Esophagus squamous epithelium (tissue), 5 donors: Measurements from ENCODE around the gene SLN. TPM values are rescaled to one million over a fixed set of nuclear protein-coding genes. Genes with fewer than 3 reads are reported as not detected.

Experiments
- DNase-seq: peaks from one replicate; lab custom pipeline; 2025; lab: John Stamatoyannopoulos, UW
- H3K27ac ChIP-seq, 4 donors: fragments of 200-600 bp; sonication (generic); one replicate each; pipeline ENCODE4 v1.5.1; 2016 to 2019; ENCODE audit warnings: mild to moderate bottlenecking in 1 of 4
- H3K27me3 ChIP-seq, 4 donors: fragments of 200-600 bp; sonication (generic); 1 replicate in 3 of 4; 2 replicates in 1 of 4; pipeline versions ENCODE4 v1.5.1 to v1.6.0; 2017 to 2021; ENCODE audit warnings: antibody characterized with exemption in 1 of 4
- H3K36me3 ChIP-seq, 3 donors: fragments of 200-600 bp; sonication (generic); one replicate each; pipeline ENCODE4 v1.5.1; 2016 to 2019
- H3K4me1 ChIP-seq, 3 donors: fragments of 200-600 bp; sonication (generic); one replicate each; pipeline ENCODE4 v1.5.1; 2017 to 2019
- H3K4me3 ChIP-seq, 4 donors: fragments of 200-600 bp; sonication (generic); 1 replicate in 3 of 4; 2 replicates in 1 of 4; pipeline ENCODE4 v1.5.1; 2016 to 2019; ENCODE audit warnings: mild to moderate bottlenecking in 2 of 4, moderate library complexity in 1 of 4
- H3K9me3 ChIP-seq, 3 donors: fragments of 200-600 bp; sonication (generic); one replicate each; pipeline ENCODE4 v1.5.1; 2016 to 2019
- POLR2A ChIP-seq, 4 donors: fragments of 450-650 bp; IDR thresholded peaks; one replicate each; pipeline ENCODE4 v1.6.1; 2017; ENCODE audit warnings: antibody characterized with exemption in 4 of 4, mild to moderate bottlenecking in 4 of 4, moderate library complexity in 3 of 4
- WGBS, 2 donors: methylation state at CpG; one replicate each; pipeline ENCODE4 v1.1.5; 2018; 5-methylcytosine and 5-hydroxymethylcytosine counted together
- intact Hi-C: fragments of 100-400 bp; cut with DNase I; formaldehyde crosslinking; loops from one replicate; pipeline ENCODE4 v1.15.0; 2022
- total RNA-seq, 4 donors: library from RNA; depleted of rRNA; stranded (reverse); fragments of >200 nt; gene quantifications; one replicate each; pipeline ENCODE4 v1.1.0, GENCODE V29; 2016
- TF ChIP-seq, protein P1 (sequence below), 6 experiments: fragments of 450-650 bp in 4 of 6; fragments of 200-600 bp in 2 of 6; sonication (generic) in 2 of 6; IDR thresholded peaks; one replicate each; pipeline ENCODE4 v1.5.1; 2016 to 2019; ENCODE audit warnings: antibody characterized with exemption in 6 of 6, mild to moderate bottlenecking in 4 of 6, moderate library complexity in 4 of 6
- donor health status: DM: yes; HTN: yes; CAD: no.

The SLN gene
- total RNA-seq, 4 donors from 2014 or later, result not detected

DNA sequence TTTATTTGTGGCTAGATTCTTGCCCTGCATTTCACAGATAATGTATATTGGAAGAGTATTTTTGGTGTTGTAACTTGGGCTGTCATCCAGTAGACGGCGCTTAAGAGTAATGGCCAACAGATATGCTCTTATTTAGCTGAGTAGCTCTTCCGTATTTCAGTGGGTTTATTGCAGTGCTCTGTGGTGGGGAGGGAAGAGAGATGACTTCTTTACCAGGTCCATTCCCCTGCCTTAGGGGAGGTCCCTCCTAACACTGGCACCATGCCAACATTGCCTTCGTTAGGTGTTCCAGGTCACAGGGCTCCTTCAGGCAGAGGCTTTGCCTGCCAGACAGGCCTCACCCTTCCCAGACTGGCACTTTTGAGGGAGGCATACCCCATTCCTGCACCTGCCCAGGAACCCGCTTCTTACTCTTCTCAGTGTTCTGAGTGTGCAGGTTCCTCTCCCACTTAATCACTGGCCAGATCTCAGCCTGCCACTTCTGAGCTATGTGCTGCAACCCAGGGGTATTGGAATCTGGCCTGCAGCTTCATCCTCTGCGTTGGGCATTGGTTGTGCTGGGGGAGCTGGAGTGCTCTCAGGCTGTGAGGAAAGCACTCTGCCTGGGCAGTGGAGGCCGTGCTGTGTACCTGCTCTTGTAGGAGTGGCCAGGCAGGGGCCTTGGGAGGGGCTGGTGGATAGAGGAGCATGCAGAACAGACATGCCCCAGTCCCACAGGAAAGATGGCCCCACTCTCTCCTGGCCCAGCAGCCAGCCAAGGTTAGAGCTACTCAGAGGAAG, 29.4 kb upstream of the SLN start:
- H3K9me3 ChIP-seq, result no peaks in the 10 kb centered on the region
- DNase-seq, result no peak
- H3K27me3 ChIP-seq, result peaks cover 0 to 6% (median 0%) of the 10 kb centered on the region in 4 donors
- H3K36me3 ChIP-seq, result no peaks in the 10 kb centered on the region
- no peaks in the 10 kb centered on the region for H3K4me1 ChIP-seq
- intact Hi-C loops, result no loop called here
- WGBS, 2 donors, result 32 to 46% methylated on average over 5 to 6 of the region's 7 CpGs
- no peak for TF ChIP-seq POLR2A (IDR thresholded peaks at IDR 0.05)
- TF ChIP-seq, protein P1, sequence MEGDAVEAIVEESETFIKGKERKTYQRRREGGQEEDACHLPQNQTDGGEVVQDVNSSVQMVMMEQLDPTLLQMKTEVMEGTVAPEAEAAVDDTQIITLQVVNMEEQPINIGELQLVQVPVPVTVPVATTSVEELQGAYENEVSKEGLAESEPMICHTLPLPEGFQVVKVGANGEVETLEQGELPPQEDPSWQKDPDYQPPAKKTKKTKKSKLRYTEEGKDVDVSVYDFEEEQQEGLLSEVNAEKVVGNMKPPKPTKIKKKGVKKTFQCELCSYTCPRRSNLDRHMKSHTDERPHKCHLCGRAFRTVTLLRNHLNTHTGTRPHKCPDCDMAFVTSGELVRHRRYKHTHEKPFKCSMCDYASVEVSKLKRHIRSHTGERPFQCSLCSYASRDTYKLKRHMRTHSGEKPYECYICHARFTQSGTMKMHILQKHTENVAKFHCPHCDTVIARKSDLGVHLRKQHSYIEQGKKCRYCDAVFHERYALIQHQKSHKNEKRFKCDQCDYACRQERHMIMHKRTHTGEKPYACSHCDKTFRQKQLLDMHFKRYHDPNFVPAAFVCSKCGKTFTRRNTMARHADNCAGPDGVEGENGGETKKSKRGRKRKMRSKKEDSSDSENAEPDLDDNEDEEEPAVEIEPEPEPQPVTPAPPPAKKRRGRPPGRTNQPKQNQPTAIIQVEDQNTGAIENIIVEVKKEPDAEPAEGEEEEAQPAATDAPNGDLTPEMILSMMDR (IDR thresholded peaks at IDR 0.05), result peak in 4 of 6 experiments; percentile 10 to 65 (median 37)
- H3K27ac ChIP-seq, result no peak overlapping the region
- H3K4me3 ChIP-seq, result no peak overlapping the region

DNA sequence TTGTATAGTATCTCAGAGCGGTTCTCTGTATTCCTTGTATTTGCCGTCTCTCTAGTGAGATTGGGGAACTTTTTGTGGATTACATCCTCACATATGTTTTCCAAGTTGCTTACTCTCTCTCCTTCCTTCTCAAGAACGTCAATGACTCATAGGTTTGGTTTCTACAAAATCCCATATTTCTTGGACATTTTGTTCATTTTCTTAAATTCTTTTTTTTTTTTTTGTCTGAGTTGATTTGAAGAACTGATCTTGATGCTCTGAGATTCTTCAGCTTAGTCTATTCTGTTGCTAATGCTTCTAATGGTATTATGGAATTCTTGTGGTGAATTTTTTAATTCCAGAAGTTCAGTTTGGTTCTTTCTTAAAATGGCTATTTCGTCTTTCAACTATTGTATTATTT, 28.4 kb upstream of the SLN start:
- TF ChIP-seq, protein P1 (IDR thresholded peaks at IDR 0.05), result no peak
- TF ChIP-seq POLR2A (IDR thresholded peaks at IDR 0.05), result no peak
- peaks cover 0 to 6% (median 0%) of the 10 kb centered on the region in 4 donors for H3K27me3 ChIP-seq
- DNase-seq, result no peak
- no peaks in the 10 kb centered on the region for H3K4me1 ChIP-seq
- H3K9me3 ChIP-seq, result no peaks in the 10 kb centered on the region
- WGBS, 2 donors, result 77 to 83% methylated on average over 4 of the region's 4 CpGs
- intact Hi-C loops, result no loop called here
- no peaks in the 10 kb centered on the region for H3K36me3 ChIP-seq
- no peak overlapping the region for H3K27ac ChIP-seq
- no peak overlapping the region for H3K4me3 ChIP-seq

DNA sequence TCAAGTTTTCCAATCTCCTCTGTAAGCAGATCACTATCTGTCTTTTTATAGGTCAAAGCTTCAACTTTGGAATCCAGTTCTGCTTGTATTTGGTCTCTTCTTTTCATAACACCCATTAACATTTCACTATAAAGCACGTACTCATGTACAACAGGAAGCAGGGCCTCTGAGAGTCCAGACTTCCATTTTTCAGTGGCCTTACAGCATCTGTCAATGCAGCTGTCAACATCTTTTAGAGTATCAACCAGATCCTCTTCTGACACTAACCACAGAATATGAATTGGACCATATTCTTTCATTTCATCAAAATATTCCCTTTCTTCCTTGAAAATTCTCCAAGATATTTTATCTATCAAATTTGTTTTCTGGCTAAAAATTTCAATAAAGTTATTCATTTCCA, 24.7 kb upstream of the SLN start:
- intact Hi-C loops, result no loop called here

DNA sequence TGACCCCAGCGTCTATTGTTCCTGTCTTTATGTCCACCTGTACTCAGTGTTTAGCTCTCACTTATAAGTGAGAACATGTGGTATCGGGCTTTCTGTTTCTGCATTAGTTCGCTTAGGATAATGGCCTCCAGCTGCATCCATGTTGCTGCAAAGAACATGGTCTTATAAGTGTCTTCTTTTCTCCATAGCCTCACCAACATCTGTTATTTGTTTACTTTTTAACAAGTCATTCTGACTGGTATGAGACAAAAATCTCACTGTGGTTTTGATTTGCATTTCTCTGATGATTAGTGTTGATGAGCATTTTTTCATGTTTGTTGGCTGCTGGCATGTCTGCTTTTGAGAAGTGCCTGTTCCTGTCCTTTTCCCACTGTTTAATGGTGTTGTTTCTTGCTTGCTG, 21.7 kb upstream of the SLN start:
- Histone ChIP-seq H3K27me3 (no peaks in the 10 kb centered on the region), H3K4me1 (no peaks in the 10 kb centered on the region), H3K4me3 (no peak overlapping the region), H3K9me3 (no peaks in the 10 kb centered on the region), H3K36me3 (no peaks in the 10 kb centered on the region), H3K27ac (no peak overlapping the region)
- WGBS, 2 donors, result 82 to 84% methylated on average over 3 of the region's 3 CpGs
- DNase-seq, result no peak
- TF ChIP-seq, protein P1 (IDR thresholded peaks at IDR 0.05), result no peak
- TF ChIP-seq POLR2A (IDR thresholded peaks at IDR 0.05), result no peak
- intact Hi-C loops, result no loop called here

More for the DNA sequence above, 24.7 kb upstream of the SLN start:
- Histone ChIP-seq H3K36me3 (no peaks in the 10 kb centered on the region), H3K27me3 (no peaks in the 10 kb centered on the region), H3K4me1 (no peaks in the 10 kb centered on the region), H3K4me3 (no peak overlapping the region), H3K27ac (no peak overlapping the region), H3K9me3 (no peaks in the 10 kb centered on the region)
- no peak for TF ChIP-seq POLR2A (IDR thresholded peaks at IDR 0.05)
- TF ChIP-seq, protein P1 (IDR thresholded peaks at IDR 0.05), result no peak
- 27 to 58% methylated on average over 1 of the region's 1 CpG for WGBS, 2 donors
- DNase-seq, result no peak

DNA sequence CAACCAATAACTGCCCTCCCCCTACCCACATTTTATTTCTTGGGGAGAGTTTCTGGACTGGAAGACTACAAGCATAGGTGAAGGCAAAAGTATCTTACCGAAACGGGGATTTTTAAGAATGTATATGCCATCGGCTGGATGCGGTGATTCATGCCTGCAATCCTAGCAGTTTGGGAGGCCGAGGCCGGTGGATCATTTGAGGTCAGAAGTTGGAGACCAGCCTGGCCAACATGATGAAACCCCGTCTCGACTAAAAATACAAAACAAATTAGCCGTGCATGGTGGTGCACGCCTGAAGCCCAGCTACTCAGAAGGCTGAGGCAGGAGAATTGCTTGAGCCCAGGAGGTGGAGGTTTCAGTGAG, 20.8 kb upstream of the SLN start:
- Histone ChIP-seq H3K36me3 (no peaks in the 10 kb centered on the region), H3K9me3 (no peaks in the 10 kb centered on the region), H3K27ac (no peak overlapping the region), H3K27me3 (no peaks in the 10 kb centered on the region), H3K4me1 (no peaks in the 10 kb centered on the region), H3K4me3 (no peak overlapping the region)
- TF ChIP-seq, protein P1 (IDR thresholded peaks at IDR 0.05), result no peak
- no peak for TF ChIP-seq POLR2A (IDR thresholded peaks at IDR 0.05)
- intact Hi-C loops, result no loop called here
- DNase-seq, result no peak
- 76 to 88% methylated on average over 10 of the region's 10 CpGs for WGBS, 2 donors
